ENCODE measurements around the gene WWOX.

WWOX gene

DNA sequence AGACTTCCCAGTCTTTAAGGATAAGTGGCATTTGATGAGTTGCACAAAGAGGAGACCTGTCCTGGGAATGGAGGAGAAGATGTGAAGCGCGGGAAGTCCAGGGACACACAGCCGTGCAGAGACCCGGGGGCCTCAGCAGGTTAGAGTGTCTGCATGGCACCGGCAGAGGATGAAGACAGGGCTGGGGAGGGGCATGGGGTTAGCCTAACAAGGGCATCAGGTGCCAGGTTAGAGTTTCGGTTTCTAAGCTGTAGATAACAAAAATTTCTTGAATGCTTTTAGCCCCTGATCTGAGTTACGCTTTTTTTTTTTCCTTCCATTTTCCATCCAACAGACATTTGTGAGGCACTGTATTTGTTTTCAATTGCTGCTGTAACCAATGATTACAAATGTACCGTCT, 906.8 kb downstream of the WWOX start:
- H3K4me1 ChIP-seq (ENCODE audit: control insufficient read depth in 1 of 2, insufficient read depth in 1 of 2, low read depth in 1 of 2, low read length in 1 of 2) = no peaks in the 10 kb centered on the region
- H3K27me3 ChIP-seq = no peaks in the 10 kb centered on the region
- TF ChIP-seq, protein P1, sequence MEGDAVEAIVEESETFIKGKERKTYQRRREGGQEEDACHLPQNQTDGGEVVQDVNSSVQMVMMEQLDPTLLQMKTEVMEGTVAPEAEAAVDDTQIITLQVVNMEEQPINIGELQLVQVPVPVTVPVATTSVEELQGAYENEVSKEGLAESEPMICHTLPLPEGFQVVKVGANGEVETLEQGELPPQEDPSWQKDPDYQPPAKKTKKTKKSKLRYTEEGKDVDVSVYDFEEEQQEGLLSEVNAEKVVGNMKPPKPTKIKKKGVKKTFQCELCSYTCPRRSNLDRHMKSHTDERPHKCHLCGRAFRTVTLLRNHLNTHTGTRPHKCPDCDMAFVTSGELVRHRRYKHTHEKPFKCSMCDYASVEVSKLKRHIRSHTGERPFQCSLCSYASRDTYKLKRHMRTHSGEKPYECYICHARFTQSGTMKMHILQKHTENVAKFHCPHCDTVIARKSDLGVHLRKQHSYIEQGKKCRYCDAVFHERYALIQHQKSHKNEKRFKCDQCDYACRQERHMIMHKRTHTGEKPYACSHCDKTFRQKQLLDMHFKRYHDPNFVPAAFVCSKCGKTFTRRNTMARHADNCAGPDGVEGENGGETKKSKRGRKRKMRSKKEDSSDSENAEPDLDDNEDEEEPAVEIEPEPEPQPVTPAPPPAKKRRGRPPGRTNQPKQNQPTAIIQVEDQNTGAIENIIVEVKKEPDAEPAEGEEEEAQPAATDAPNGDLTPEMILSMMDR (IDR thresholded peaks at IDR 0.05) = no peak
- H3K36me3 ChIP-seq = no peaks in the 10 kb centered on the region
- H3K9me3 ChIP-seq = no peaks in the 10 kb centered on the region
- H3K4me3 ChIP-seq (ENCODE audit: low read depth in 1 of 2, low read length in 1 of 2) = no peak overlapping the region
- no peak overlapping the region for H3K27ac ChIP-seq

DNA sequence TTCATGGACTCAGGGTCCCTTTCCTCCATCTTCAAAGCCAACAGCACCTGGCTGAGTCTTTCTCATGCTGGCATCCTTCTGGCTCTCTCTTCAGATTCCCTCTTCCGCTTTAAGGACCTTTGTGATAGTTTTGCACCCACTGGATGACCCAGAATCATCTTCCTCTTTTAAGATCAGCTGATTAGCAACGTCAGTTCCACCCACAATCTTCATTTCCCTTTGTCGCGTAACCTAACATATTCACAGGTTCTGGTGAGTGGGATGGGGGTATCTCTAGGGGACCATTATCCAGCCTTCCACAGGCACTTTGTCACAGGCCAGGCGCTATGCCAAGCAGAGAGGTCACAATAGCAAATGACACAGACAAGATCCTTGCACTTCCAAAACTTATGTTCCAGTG, 907.3 kb downstream of the WWOX start:
- H3K4me1 ChIP-seq (ENCODE audit: control insufficient read depth in 1 of 2, insufficient read depth in 1 of 2, low read depth in 1 of 2, low read length in 1 of 2) = no peaks in the 10 kb centered on the region
- H3K36me3 ChIP-seq = no peaks in the 10 kb centered on the region
- H3K27ac ChIP-seq = no peak overlapping the region
- no peaks in the 10 kb centered on the region for H3K27me3 ChIP-seq
- TF ChIP-seq, protein P1 (IDR thresholded peaks at IDR 0.05) = no peak
- no peak overlapping the region for H3K4me3 ChIP-seq (ENCODE audit: low read depth in 1 of 2, low read length in 1 of 2)
- no peaks in the 10 kb centered on the region for H3K9me3 ChIP-seq

DNA sequence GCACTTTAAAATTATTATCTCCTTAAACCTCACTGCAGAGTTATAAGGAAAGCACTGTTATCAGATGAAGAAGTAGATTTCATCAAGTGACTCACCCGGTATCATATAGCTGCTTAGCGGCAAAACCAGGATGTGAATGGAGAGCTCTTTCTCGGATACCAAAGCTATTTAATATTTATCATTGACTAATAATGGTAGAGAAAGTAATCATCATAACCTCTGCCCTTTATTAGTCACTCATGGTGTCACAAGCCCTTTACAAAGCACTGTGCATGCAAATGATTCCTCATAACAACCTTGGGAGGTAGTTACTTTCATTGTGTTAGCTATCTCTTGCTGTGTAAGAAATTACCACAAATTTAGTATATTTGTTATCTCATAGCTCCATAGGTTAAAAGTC, 908.2 kb downstream of the WWOX start:
- Histone ChIP-seq H3K9me3 (no peaks in the 10 kb centered on the region), H3K27ac (no peak overlapping the region), H3K4me3 (ENCODE audit: low read depth in 1 of 2, low read length in 1 of 2) (no peak overlapping the region), H3K27me3 (no peaks in the 10 kb centered on the region), H3K4me1 (ENCODE audit: control insufficient read depth in 1 of 2, insufficient read depth in 1 of 2, low read depth in 1 of 2, low read length in 1 of 2) (no peaks in the 10 kb centered on the region), H3K36me3 (no peaks in the 10 kb centered on the region)
- TF ChIP-seq, protein P1 (IDR thresholded peaks at IDR 0.05) = no peak

DNA sequence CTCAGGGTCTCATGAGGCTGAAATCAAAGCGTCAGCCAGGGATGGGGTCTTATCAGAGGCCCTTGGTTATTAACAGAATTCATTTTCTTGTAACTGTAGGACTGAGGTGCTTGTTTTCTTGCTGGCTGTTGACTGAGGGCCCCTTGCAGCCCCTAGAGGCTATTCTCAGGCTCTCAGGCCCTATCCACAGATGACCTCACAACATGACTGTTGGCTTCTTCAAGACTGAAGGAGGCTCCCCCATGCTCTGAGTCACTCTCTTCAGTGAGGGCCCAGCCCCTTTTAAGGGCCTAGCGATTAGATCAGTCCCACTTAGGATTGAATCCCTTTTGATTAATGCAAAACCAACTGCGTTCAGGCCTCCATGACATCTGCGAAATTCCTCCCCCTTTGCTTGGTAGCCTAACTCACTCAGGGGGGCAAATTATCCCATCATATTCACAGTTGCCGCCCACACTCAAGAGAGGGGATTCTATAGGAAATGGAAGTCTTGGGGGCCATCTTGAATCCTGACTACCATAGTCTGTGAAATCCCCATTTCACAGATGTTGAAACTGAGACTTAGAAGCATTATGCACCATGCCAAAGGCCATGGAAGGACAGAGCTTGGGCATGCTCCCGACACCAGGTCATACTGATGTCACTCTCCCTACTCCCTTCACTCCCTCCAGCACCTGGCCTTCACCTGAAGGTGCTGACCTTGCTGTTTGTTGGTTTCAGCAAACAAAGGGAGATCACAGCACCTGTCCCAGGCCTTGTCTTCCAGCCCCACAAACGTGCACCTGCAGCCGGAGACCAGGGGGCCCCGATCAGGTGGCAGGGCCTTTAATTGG, 908.8 kb downstream of the WWOX start:
- TF ChIP-seq, protein P1 (IDR thresholded peaks at IDR 0.05) = no peak
- Histone ChIP-seq H3K9me3 (no peaks in the 10 kb centered on the region), H3K27ac (no peak overlapping the region), H3K4me3 (ENCODE audit: low read depth in 1 of 2, low read length in 1 of 2) (no peak overlapping the region), H3K4me1 (ENCODE audit: control insufficient read depth in 1 of 2, insufficient read depth in 1 of 2, low read depth in 1 of 2, low read length in 1 of 2) (no peaks in the 10 kb centered on the region), H3K36me3 (no peaks in the 10 kb centered on the region), H3K27me3 (no peaks in the 10 kb centered on the region)

- TF ChIP-seq, protein P1 (IDR thresholded peaks at IDR 0.05) = no peak
- Histone ChIP-seq H3K4me1 (ENCODE audit: control insufficient read depth in 1 of 2, insufficient read depth in 1 of 2, low read depth in 1 of 2, low read length in 1 of 2) (no peaks in the 10 kb centered on the region), H3K36me3 (no peaks in the 10 kb centered on the region), H3K9me3 (no peaks in the 10 kb centered on the region), H3K4me3 (ENCODE audit: low read depth in 1 of 2, low read length in 1 of 2) (no peak overlapping the region), H3K27ac (no peak overlapping the region), H3K27me3 (no peaks in the 10 kb centered on the region)
Observed at GRCh38 chr16:79008869-79009179, 909.4 kb downstream of the WWOX start.
